GM19043 (cell line): Measurements from ENCODE around the gene TAF3.

ENCODE experiments used
- ATAC-seq: cut with Tn5 transposase; IDR thresholded peaks from one replicate; pipeline ENCODE4 v1.9.1; 2021; ENCODE audit warnings: low read depth; ENCODE audit not compliant: unreplicated experiment

Gene TAF3

DNA sequence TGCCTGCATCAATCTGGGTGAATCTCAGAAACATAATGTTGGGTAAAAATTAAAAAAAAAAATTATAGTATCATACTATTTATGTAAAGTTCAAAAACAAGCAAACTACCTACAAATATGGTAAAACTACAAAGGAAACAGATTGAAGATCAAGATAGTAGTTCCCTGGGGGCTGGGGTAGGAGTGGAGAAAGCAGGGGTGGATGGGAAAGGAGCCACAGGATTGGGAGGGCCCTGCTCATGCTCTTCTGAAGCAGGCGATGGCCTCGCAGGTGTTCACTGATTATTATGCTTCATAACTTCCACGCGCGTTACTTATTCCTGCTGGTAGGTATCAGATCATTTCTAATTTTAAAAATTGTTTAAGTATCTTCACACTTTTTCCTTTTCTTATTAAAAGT, 140.1 kb downstream of the TAF3 start:
- ATAC-seq: no peak

- ATAC-seq: no peak
Measured at GRCh38 chr10:7960108-7960507, 141.8 kb downstream of the TAF3 start.

DNA sequence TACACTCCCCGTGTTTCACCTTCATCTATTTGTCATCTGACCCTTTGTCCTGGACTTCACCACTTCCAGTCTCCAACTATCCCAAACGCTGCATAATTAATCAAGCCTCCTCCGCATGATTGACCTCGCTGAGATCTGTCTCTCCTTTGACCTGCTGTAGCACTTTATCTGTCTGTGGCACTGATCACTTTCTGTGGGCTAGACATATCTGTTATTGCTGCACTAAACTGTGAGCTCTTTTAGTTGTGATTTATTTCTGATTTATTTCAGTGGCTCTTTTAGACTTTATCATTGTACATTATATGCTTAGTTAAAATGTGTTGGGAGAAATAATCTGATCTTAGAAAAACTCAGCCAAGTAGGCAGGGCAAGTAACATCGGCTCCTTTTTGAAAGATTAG, 144.3 kb downstream of the TAF3 start:
- no peak for ATAC-seq

DNA sequence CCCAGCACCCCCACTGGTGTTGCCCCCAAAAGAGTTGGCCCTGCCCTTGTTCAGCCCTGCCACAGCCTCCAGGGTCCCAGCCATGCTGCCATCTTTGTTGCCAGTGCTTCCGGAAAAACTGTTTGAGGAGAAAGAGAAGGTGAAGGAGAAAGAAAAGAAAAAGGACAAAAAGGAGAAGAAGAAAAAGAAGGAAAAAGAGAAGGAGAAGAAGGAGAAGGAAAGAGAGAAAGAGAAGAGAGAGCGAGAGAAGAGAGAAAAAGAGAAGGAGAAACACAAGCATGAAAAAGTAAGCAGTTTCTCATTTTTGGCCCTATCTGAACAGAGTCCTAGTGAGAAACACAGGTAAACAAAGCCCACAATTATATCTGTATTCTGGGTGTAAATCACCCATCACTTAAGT, 147.2 kb downstream of the TAF3 start:
- ATAC-seq: no peak

DNA sequence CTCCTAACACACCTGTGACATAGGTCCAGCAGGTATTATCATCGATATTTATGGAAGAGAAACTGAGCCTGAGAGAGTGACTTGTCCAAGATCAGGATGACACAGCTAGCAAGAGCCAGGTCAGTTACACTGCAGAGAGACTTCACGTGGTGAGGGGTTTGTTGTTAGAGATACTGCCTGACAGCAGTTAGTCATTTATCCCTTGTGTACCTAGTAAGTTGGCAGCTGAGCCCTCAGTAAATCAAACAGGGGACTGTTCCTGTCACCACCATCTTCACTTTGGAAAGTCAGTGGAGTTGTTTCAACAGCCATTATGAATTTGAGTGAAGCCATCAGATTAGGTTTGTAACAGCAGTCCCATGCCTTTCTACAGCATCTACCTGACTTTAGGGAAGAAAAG, 148.7 kb downstream of the TAF3 start:
- ATAC-seq: no peak

DNA sequence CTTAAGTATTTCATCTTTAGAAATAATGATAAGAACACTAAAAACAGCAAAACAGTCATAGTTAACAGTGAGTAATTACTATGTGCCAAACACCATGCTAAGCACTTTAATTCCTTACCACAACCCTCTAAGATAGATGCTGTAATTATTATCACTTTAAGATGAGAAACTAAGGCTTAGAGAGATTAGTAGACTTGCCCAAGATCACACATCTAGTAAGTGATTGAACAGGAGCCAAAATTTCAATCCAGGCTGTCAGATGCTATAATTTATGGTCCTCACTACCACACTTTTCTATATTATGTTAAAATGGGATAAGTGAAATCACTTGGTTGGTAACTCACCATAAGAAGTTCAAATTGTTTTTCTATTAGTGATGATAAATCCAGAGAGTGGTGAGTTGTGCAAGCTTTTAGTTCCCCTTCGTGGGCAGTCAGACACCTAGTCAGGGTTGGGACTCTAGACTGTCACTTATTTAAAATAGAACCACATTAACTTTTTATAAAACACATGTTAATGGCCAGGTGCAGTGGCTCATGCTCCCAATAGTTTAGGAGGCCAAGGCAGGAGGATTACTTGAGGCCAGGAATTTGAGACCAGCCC, 150.3 kb downstream of the TAF3 start:
- ATAC-seq: no peak

DNA sequence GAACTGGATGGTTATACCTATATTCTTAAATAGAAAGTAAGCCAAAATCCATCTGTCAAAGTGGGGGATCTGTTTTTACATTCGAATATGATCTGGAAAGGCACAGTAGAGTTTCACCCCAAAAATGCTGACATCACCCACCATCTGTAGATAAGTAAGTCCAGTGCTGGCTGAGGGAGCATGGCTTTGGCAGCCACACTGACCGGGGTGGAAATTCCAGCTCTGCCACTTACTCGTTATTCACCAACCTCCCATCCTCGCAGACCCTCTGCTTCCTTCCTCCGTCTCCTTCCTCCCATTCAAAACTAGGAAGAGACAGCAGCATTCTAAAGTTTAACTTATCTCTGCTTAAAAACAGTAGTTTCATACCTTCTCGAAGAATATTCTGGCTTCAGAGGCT, 151.3 kb downstream of the TAF3 start:
- ATAC-seq: no peak

GRCh38 chr10:7971949-7972348, 153.6 kb downstream of the TAF3 start:
- no peak for ATAC-seq

GRCh38 chr10:7972367-7972766, 154.1 kb downstream of the TAF3 start:
- ATAC-seq: no peak

- ATAC-seq: no peak
Measured at GRCh38 chr10:7980196-7980595, 161.9 kb downstream of the TAF3 start.

GRCh38 chr10:7982727-7983126, 164.4 kb downstream of the TAF3 start:
- ATAC-seq: no peak

GRCh38 chr10:7984325-7984724, 166.0 kb downstream of the TAF3 start:
- no peak for ATAC-seq

DNA sequence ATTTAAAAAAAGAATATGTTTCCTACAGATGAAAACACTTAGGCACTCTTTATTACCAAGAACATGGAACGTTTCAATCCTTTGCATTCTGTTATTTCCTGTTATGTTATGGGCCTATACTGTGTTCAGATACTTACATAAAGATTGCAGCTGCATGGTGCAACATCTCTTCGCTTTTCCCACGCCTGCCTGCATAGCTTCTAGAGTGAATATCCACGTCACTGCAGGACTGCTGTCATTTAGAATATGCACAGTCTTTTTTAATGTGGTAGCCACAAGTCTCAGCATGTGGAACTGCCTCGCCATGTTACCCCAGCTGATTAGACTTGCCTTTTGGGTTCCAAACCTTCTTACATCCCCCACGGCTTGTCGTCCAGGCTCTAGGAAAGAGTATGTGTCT, 166.6 kb downstream of the TAF3 start:
- no peak for ATAC-seq

GRCh38 chr10:7986851-7987250, 168.5 kb downstream of the TAF3 start:
- ATAC-seq: no peak

GRCh38 chr10:7988989-7989388, 170.7 kb downstream of the TAF3 start:
- ATAC-seq: no peak

GRCh38 chr10:7998831-7999230, 180.5 kb downstream of the TAF3 start:
- ATAC-seq: no peak

- no peak for ATAC-seq
Measured at GRCh38 chr10:8004469-8005000, 186.2 kb downstream of the TAF3 start.

- ATAC-seq: no peak
Measured at GRCh38 chr10:8006274-8006999, 188.1 kb downstream of the TAF3 start.

DNA sequence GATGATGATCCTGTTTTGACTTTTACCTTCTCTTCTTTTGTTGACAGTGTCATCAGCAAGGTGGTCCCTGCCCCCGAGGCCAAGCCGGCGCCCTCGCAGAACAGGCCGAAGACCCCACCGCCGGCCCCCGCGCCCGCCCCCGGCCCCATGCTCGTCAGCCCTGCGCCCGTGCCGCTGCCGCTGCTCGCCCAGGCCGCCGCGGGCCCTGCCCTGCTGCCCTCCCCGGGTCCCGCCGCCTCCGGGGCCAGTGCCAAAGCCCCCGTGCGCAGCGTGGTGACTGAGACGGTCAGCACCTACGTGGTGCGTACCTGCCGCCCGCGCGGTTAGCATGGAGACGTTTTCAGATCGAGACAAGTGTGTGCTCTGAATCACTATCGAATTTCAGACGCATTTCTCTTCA, 190.7 kb downstream of the TAF3 start:
- no peak for ATAC-seq

GRCh38 chr10:8013006-8013405, 194.7 kb downstream of the TAF3 start:
- ATAC-seq: no peak

DNA sequence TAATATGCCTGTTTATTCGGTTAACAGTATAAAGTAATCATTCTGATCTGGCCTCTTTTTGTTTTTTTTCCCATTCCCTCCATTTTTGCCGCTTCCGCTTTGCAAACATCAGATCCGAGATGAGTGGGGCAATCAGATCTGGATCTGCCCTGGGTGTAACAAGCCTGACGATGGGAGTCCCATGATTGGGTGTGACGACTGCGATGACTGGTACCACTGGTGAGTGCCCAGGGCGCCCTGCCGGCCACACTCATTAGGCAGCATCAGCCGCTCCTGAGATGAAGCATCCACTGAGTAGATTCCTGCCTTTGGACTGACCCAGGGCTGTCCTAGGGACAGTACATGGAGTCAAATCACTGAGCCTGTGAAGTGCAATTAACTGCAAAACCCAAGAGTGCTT, 195.3 kb downstream of the TAF3 start:
- ATAC-seq: no peak

- ATAC-seq: no peak
Measured at GRCh38 chr10:8014649-8015048, 196.3 kb downstream of the TAF3 start.
